Large intestine (tissue), 12 donors: Measurements from ENCODE around the gene POU6F1. TPM values are rescaled to one million over a fixed set of nuclear protein-coding genes. Genes with fewer than 3 reads are reported as not detected.
"Not testable (repeated sequence)": the region's sequence is repeated elsewhere in the genome, so short reads cannot be mapped to it uniquely, and the experiment has no call there.

Experiments used
- DNase-seq, 2 donors: peaks; one replicate each; pipeline versions ENCODE4 v3.0.0 to v3.0.0-alpha.2; 2013
- H3K27ac ChIP-seq: one replicate; pipeline ENCODE4 v1.5.1; 2013; ENCODE audit warnings: low read length
- H3K27me3 ChIP-seq: 2 replicates; pipeline ENCODE4 v1.6.1; 2013; ENCODE audit warnings: low read length; ENCODE audit not compliant: control insufficient read depth, insufficient read depth
- H3K36me3 ChIP-seq: 2 replicates; pipeline ENCODE4 v1.6.1; 2013; ENCODE audit warnings: low read length; ENCODE audit not compliant: control insufficient read depth, insufficient read depth
- H3K4me1 ChIP-seq: one replicate; pipeline ENCODE4 v1.6.1; 2013; ENCODE audit warnings: low read length; ENCODE audit not compliant: control insufficient read depth, insufficient read depth
- H3K4me3 ChIP-seq: one replicate; pipeline ENCODE4 v1.5.1; 2013; ENCODE audit warnings: low read length
- H3K9me3 ChIP-seq: one replicate; pipeline ENCODE4 v1.6.1; 2013; ENCODE audit warnings: mild to moderate bottlenecking, low read depth, low read length, moderate library complexity; ENCODE audit not compliant: control insufficient read depth
- WGBS: methylation state at CpG from one replicate; pipeline ENCODE4 v1.1.5; 2013; ENCODE audit warnings: low lambda C conversion rate; ENCODE audit not compliant: insufficient coverage; 5-methylcytosine and 5-hydroxymethylcytosine counted together
- long read RNA-seq, 11 donors: transcript quantifications; one replicate each; lab custom pipeline, GENCODE V29; 2026
- polyA plus RNA-seq: library from polyadenylated mRNA; unstranded; fragments of 120-200 nt; gene quantifications from one replicate; pipeline ENCODE4 v1.2.1, GENCODE V29; 2013

The POU6F1 gene, protein sequence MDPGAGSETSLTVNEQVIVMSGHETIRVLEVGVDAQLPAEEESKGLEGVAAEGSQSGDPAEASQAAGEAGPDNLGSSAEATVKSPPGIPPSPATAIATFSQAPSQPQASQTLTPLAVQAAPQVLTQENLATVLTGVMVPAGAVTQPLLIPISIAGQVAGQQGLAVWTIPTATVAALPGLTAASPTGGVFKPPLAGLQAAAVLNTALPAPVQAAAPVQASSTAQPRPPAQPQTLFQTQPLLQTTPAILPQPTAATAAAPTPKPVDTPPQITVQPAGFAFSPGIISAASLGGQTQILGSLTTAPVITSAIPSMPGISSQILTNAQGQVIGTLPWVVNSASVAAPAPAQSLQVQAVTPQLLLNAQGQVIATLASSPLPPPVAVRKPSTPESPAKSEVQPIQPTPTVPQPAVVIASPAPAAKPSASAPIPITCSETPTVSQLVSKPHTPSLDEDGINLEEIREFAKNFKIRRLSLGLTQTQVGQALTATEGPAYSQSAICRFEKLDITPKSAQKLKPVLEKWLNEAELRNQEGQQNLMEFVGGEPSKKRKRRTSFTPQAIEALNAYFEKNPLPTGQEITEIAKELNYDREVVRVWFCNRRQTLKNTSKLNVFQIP
- polyA plus RNA-seq = 6.8 TPM
- long read RNA-seq, donor 1 = 0 reads
- long read RNA-seq, donor 2 = 0 reads
- long read RNA-seq, donor 3 = 0 reads
- long read RNA-seq, donor 4 = 0 reads
- long read RNA-seq, donor 5, partial matches to known transcripts = 0 of 1 reads
- long read RNA-seq, donor 5, other reads (novel, unspliced or antisense) = 0 of 1 reads
- long read RNA-seq, donor 6, partial matches to known transcripts = 0 of 1 reads
- long read RNA-seq, donor 6, other reads (novel, unspliced or antisense) = 0 of 1 reads
- long read RNA-seq, donor 7 = 0 reads
- long read RNA-seq, donor 8, partial matches to known transcripts = 238 of 251 reads
- long read RNA-seq, donor 8, other reads (novel, unspliced or antisense) = 13 of 251 reads
- long read RNA-seq, donor 9 = 0 reads
- long read RNA-seq, donor 10, partial matches to known transcripts = 706 of 935 reads
- long read RNA-seq, donor 10, other reads (novel, unspliced or antisense) = 228 of 935 reads
- long read RNA-seq, donor 11 = 0 reads

DNA sequence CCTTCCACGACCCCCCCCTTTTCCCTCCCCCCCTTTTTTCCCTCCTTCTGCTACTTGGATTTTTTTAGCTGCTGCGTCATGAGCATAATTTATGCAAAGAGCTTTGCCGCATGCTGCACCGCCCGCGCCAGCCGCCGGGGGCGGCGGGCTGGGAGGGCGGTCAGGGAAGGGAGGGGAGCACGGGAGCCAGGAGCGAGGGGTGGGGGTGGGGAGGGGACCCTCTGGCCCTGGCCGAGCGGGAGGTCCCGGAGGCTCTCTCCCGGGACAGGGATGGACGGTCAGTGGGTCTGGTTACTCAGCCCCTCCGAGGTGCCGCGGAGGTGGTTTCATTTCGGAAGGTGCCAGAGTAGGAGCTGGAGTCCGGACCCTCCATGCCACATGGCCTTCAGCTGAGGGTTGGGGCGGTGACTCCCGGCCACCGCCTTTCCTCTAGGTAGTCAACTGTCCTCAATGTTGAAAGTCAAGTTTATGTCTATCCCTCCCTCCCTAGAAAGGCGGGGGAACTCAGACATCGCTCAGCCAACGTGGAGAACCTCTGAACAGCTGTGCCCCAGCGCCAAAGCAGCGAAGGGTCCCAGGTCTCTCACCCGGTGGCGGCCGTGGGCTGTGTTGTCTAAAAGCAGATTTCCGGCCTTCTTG, at the start of gene POU6F1:
Gene POU6F1, minus strand, starts transcription at position 95 of the 639 bp plus-strand sequence. CDS start 11,226 bp downstream, outside the sequence.
- H3K27ac ChIP-seq = peak within 1 kb of the TSS; percentile 48
- peak within 1 kb of the TSS; percentile 76 for H3K4me3 ChIP-seq
- H3K27me3 ChIP-seq = no peaks in the 10 kb centered on the region
- peaks cover 11% of the 10 kb centered on the region for H3K4me1 ChIP-seq
- WGBS = 0% methylated on average over 1 of the region's 35 CpGs
- no peaks in the 10 kb centered on the region for H3K9me3 ChIP-seq
- H3K36me3 ChIP-seq = no peaks in the 10 kb centered on the region
- DNase-seq = peak; percentile 85 to 89

DNA sequence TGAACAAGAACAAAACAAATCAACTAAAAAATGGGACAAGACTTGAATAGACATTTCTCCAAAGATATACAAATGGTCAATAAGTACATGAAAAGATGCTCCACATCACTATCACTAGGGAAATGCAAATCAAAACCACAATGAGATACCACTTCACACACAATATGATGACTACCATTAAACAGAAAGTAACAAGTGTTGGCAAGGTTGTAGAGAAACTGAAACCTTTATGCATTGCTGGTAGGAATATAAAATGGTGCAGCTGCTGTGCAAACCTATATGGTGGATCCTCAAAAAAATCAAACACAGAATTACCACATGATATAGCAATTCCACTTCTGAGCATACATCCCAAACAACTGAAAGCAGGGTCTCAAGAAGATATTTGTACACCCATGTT, 47.2 kb upstream of the POU6F1 start:
- DNase-seq = no peak
- Histone ChIP-seq H3K27me3 (peaks cover 2% of the 10 kb centered on the region), H3K4me1 (no peaks in the 10 kb centered on the region), H3K9me3 (no peaks in the 10 kb centered on the region), H3K4me3 (no peak overlapping the region), H3K27ac (no peak overlapping the region), H3K36me3 (no peaks in the 10 kb centered on the region)

GRCh38 chr12:51264297-51264696, 46.4 kb upstream of the POU6F1 start:
- Histone ChIP-seq H3K9me3 (no peaks in the 10 kb centered on the region), H3K27me3 (no peaks in the 10 kb centered on the region), H3K4me1 (no peaks in the 10 kb centered on the region), H3K27ac (no peak overlapping the region), H3K36me3 (no peaks in the 10 kb centered on the region), H3K4me3 (no peak overlapping the region)
- no peak for DNase-seq
- no CpG with 5 or more reads among the region's 5 CpGs for WGBS

DNA sequence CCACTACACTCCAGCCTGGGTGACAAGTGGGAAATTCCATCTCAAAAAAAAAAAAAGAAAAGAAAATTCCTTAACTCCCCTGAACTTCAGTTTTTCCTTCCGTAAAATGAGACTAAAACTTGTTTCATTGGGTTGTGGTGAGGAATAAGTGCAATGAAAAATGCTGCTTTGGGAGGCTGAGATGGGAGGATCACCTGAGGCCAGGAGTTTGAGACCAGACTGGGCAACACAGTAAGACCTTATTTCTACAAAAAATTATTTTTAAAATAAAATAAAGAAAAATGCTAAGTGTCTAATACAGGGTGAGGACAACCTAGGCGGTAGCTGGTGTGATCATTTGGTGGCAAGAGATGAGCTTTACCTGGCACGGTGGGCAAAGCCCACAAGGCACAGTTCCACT, 45.5 kb upstream of the POU6F1 start:
- Histone ChIP-seq H3K27ac (no peak overlapping the region), H3K36me3 (no peaks in the 10 kb centered on the region), H3K4me1 (no peaks in the 10 kb centered on the region), H3K9me3 (no peaks in the 10 kb centered on the region), H3K27me3 (no peaks in the 10 kb centered on the region), H3K4me3 (no peak overlapping the region)
- 100% methylated on average over 2 of the region's 3 CpGs for WGBS
- no peak for DNase-seq

DNA sequence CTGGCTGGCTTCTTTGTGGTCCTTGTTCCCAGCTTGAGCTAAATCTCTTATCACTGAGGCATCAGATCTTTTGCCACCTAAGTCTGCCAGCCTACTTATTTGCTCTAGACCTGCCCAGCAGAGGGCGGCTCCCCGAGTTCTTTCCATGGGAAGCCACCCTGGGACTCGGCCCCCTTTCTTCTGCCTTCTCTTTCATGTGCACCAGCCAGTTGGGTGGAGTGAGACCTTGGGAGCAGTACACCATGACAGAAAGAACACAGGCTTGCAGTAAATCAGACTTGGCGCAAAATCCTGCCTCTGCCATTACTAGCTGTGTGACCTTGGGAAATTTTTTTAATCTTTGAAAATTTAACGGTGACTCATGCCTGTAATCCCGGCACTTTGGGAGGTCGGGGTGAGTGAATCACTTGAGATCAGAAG, 44.9 kb upstream of the POU6F1 start:
- DNase-seq = peak; percentile 16 to 50
- H3K4me3 ChIP-seq = no peak overlapping the region
- H3K9me3 ChIP-seq = no peaks in the 10 kb centered on the region
- no peaks in the 10 kb centered on the region for H3K36me3 ChIP-seq
- no peaks in the 10 kb centered on the region for H3K27me3 ChIP-seq
- no peaks in the 10 kb centered on the region for H3K4me1 ChIP-seq
- no peak overlapping the region for H3K27ac ChIP-seq
- no CpG with 5 or more reads among the region's 7 CpGs for WGBS

DNA sequence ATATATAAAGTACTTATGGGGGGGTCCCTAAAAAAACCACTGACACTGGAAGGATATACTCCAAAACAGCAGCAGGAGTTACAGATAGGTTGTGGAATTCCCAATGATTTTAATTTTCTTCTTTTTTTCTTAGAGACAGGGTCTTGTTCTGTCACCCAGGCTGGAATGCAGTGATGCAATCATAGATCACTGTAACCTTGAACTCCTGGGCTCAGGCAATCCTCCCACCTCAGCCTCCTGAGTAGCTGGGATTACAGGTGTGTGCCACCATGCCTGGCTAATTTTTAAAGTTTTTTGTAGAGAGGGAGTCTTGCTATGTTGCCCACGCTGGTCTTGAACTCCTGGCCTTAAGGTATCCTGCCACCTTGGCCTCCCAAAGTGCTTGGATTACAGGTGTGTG, 41.7 kb upstream of the POU6F1 start:
- not testable (repeated sequence) for H3K27ac ChIP-seq, H3K27me3 ChIP-seq, H3K36me3 ChIP-seq, H3K4me1 ChIP-seq, DNase-seq, H3K4me3 ChIP-seq, H3K9me3 ChIP-seq
- no CpG with 5 or more reads among the region's 1 CpG for WGBS

- H3K27ac ChIP-seq = no peak overlapping the region
- no peaks in the 10 kb centered on the region for H3K9me3 ChIP-seq
- no peaks in the 10 kb centered on the region for H3K4me1 ChIP-seq
- peaks cover 8% of the 10 kb centered on the region for H3K36me3 ChIP-seq
- H3K27me3 ChIP-seq = no peaks in the 10 kb centered on the region
- H3K4me3 ChIP-seq = no peak overlapping the region
- DNase-seq = no peak
- 95% methylated on average over 2 of the region's 4 CpGs for WGBS
Measured at GRCh38 chr12:51254536-51254935, 36.7 kb upstream of the POU6F1 start.

DNA sequence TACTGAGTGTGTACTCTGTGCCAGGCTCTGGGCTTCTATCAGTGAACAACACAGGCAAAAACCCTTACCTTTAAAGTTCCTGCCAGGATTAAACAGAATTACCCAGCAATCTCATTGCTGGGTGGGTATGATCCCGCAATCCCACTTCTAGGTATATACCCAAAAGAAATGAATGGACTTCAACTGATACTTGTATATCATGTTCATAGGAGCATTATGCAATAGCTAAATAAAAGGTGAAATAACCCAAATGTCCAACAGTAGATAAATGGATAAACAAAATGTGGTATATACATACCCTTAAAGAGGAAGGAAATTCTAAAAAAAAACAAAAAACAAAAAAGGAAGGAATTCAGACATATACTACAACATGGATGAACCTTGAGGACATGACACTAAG, 35.4 kb upstream of the POU6F1 start:
- Histone ChIP-seq H3K27me3 (no peaks in the 10 kb centered on the region), H3K27ac (no peak overlapping the region), H3K36me3 (peaks cover 8% of the 10 kb centered on the region), H3K9me3 (no peaks in the 10 kb centered on the region), H3K4me1 (no peaks in the 10 kb centered on the region), H3K4me3 (no peak overlapping the region)
- DNase-seq = no peak
- WGBS = 100% methylated on average over 1 of the region's 1 CpG

GRCh38 chr12:51247523-51248206, 29.8 kb upstream of the POU6F1 start:
- Histone ChIP-seq H3K36me3 (peaks cover 25% of the 10 kb centered on the region), H3K9me3 (no peaks in the 10 kb centered on the region), H3K4me1 (no peaks in the 10 kb centered on the region), H3K27ac (no peak overlapping the region), H3K27me3 (no peaks in the 10 kb centered on the region), H3K4me3 (no peak overlapping the region)
- DNase-seq = no peak
- no CpG with 5 or more reads among the region's 14 CpGs for WGBS
